SU-DHL-6 (cell line): Measurements from ENCODE around the gene ABCF2.

Experiments used
- H2AFZ ChIP-seq: fragments of 200-600 bp; sonication (generic); 2 replicates; pipeline ENCODE4 v1.6.1; 2014; ENCODE audit warnings: low read depth, mild to moderate bottlenecking, moderate library complexity, mixed read lengths, antibody characterized with exemption, low read length; ENCODE audit not compliant: severe bottlenecking
- H3F3A ChIP-seq: fragments of 200-600 bp; shearing (Covaris generic); 2 replicates; pipeline ENCODE4 v1.6.0; 2016; ENCODE audit warnings: antibody characterized with exemption, mild to moderate bottlenecking; ENCODE audit not compliant: insufficient read depth
- H3K27ac ChIP-seq: fragments of 200-600 bp; sonication (generic); 2 replicates; pipeline ENCODE4 v1.5.1; 2016; ENCODE audit warnings: low read depth, mild to moderate bottlenecking, low read length, moderate library complexity, mixed read lengths
- H3K27me3 ChIP-seq: fragments of 200-600 bp; sonication (generic), shearing (Covaris generic); 2 replicates; pipeline ENCODE4 v1.6.0; 2014; ENCODE audit warnings: mild to moderate bottlenecking, low read length
- H3K36me3 ChIP-seq: fragments of 200-600 bp; sonication (generic); 2 replicates; pipeline ENCODE4 v1.6.1; 2014; ENCODE audit warnings: mild to moderate bottlenecking, low read length, mixed read lengths
- H3K4me2 ChIP-seq: fragments of 300-600, 200-600 bp; shearing (Covaris generic), sonication (generic); 2 replicates; pipeline ENCODE4 v1.6.0; 2014; ENCODE audit warnings: low read length, low read depth, mild to moderate bottlenecking; ENCODE audit not compliant: poor library complexity, severe bottlenecking
- H3K4me3 ChIP-seq: fragments of 200-600 bp; sonication (generic); 2 replicates; pipeline ENCODE4 v1.5.1; 2014; ENCODE audit warnings: antibody characterized with exemption, low read length, mild to moderate bottlenecking, mixed read lengths; ENCODE audit not compliant: insufficient read depth, poor library complexity, severe bottlenecking
- H3K79me2 ChIP-seq: fragments of 200-600 bp; sonication (generic); 2 replicates; pipeline ENCODE4 v1.6.1; 2014; ENCODE audit warnings: mild to moderate bottlenecking, low read length, moderate library complexity; ENCODE audit not compliant: insufficient read depth
- H3K9ac ChIP-seq: fragments of 200-600 bp; sonication (generic); 2 replicates; pipeline ENCODE4 v1.7.0; 2014; ENCODE audit warnings: mild to moderate bottlenecking, low read length
- H3K9me2 ChIP-seq: fragments of 200-600 bp; sonication (generic); replicated peaks from 2 replicates; pipeline ENCODE4 v1.6.1; 2014; ENCODE audit warnings: low read length; ENCODE audit not compliant: insufficient read depth
- H3K9me3 ChIP-seq: fragments of 200-600 bp; sonication (generic); 2 replicates; pipeline ENCODE4 v1.6.1; 2014; ENCODE audit warnings: low read length, mixed read lengths; ENCODE audit not compliant: insufficient read depth
- H4K20me1 ChIP-seq: fragments of 200-600 bp; sonication (generic); 2 replicates; pipeline ENCODE4 v1.6.1; 2014; ENCODE audit warnings: low read depth, mild to moderate bottlenecking, antibody characterized with exemption, low read length, moderate library complexity, mixed read lengths
- CTCF ChIP-seq: fragments of 200-600 bp; sonication (generic); IDR thresholded peaks from one replicate; pipeline ENCODE4 v1.5.1; 2017; ENCODE audit warnings: antibody characterized with exemption, mild to moderate bottlenecking, low read length, moderate library complexity; ENCODE audit not compliant: insufficient read depth, poor library complexity, severe bottlenecking
- EZH2phosphoT487 ChIP-seq: fragments of 200-600 bp; sonication (generic), shearing (Covaris generic); conservative IDR thresholded peaks from 2 replicates; pipeline ENCODE4 v1.6.1; 2018; ENCODE audit warnings: mild to moderate bottlenecking, antibody characterized with exemption, low read length, moderate library complexity, mixed read lengths

Gene ABCF2

GRCh38 chr7:151209588-151209987 lies 17.4 kb downstream of the ABCF2 start:
- Histone ChIP-seq H3K79me2 (no peaks in the 10 kb centered on the region), H3K9ac (no peak overlapping the region), H3K9me2 (no peaks in the 10 kb centered on the region), H4K20me1 (no peaks in the 10 kb centered on the region), H3K27ac (no peak overlapping the region), H2AFZ (no peak overlapping the region), H3K36me3 (no peaks in the 10 kb centered on the region), H3K27me3 (no peaks in the 10 kb centered on the region), H3K9me3 (no peaks in the 10 kb centered on the region), H3K4me2 (no peak overlapping the region), H3K4me3 (no peak overlapping the region), H3F3A (no peaks in the 10 kb centered on the region)
- TF ChIP-seq CTCF (no peak), EZH2phosphoT487 (no peak)

- Histone ChIP-seq H3K9ac (no peak overlapping the region), H3K27ac (no peak overlapping the region), H3K79me2 (no peaks in the 10 kb centered on the region), H3K27me3 (no peaks in the 10 kb centered on the region), H3K9me2 (no peaks in the 10 kb centered on the region), H4K20me1 (no peaks in the 10 kb centered on the region), H3K4me3 (no peak overlapping the region), H3K4me2 (no peak overlapping the region), H3F3A (no peaks in the 10 kb centered on the region), H3K36me3 (no peaks in the 10 kb centered on the region), H3K9me3 (no peaks in the 10 kb centered on the region), H2AFZ (no peak overlapping the region)
- no peak for TF ChIP-seq CTCF
- no peak for TF ChIP-seq EZH2phosphoT487
Measured at GRCh38 chr7:151208253-151208862, 18.6 kb downstream of the ABCF2 start.

- Histone ChIP-seq H3K4me3 (no peak overlapping the region), H2AFZ (no peak overlapping the region), H3K36me3 (no peaks in the 10 kb centered on the region), H3F3A (no peaks in the 10 kb centered on the region), H3K79me2 (no peaks in the 10 kb centered on the region), H3K9ac (no peak overlapping the region), H3K4me2 (no peak overlapping the region), H3K27me3 (no peaks in the 10 kb centered on the region), H3K9me2 (no peaks in the 10 kb centered on the region), H4K20me1 (no peaks in the 10 kb centered on the region), H3K27ac (no peak overlapping the region), H3K9me3 (no peaks in the 10 kb centered on the region)
- TF ChIP-seq CTCF (no peak), EZH2phosphoT487 (no peak)
Measured at GRCh38 chr7:151207804-151208203, 19.2 kb downstream of the ABCF2 start.
